K562 (cell line): ENCODE measurements around the gene MIER2. TPM values are rescaled to one million over a fixed set of nuclear protein-coding genes. Genes with fewer than 3 reads are reported as not detected.

Source experiments
- ATAC-seq: fragments of 200-7000 bp; cut with Tn5 transposase; 3 replicates; pipeline ENCODE4 v1.9.1; 2020; ENCODE audit warnings: moderate library complexity
- BruUV-seq: library from RNA; stranded (reverse); fragments of 400-500 nt; replicated peaks from 2 replicates; lab custom pipeline; 2021; lab: Mats Ljungman, UMichigan
- CTCF ChIA-PET: fragments of 300-600 bp; formaldehyde crosslinking; extraction: SDS; loops from one replicate; lab custom pipeline; 2021; ENCODE audit warnings: low intra/inter-chr PET ratio; lab: Yijun Ruan, JAX
- POLR2A ChIA-PET: fragments of 300-600, 350-650 bp; sonication (Branson Sonifier 250); formaldehyde crosslinking; extraction: SDS; loops from one replicate; lab custom pipeline; 2021; ENCODE audit warnings: antibody characterized with exemption, inconsistent platforms; lab: Yijun Ruan, JAX
- DNase-seq, 4 experiments: peaks; one replicate each; pipeline versions ENCODE4 v3.0.0 to v3.0.0-alpha.2; 2011 to 2018; ENCODE audit warnings: low spot score in 3 of 4, mixed read lengths in 3 of 4; ENCODE audit errors: extremely low read depth in 1 of 4
- FAIRE-seq: peaks from 2 replicates; lab custom pipeline; 2011; peaks lifted over from hg19 to GRCh38; lab: Jason Lieb, UNC
- H2AFZ ChIP-seq: 2 replicates; pipeline ENCODE4 v1.6.0; 2011; ENCODE audit warnings: low read depth, low read length, control low read depth, inconsistent platforms
- H3K27ac ChIP-seq: fragments of 200-600 bp; 3 replicates; pipeline ENCODE4 v1.8.0; 2011; ENCODE audit warnings: low read depth, mild to moderate bottlenecking, control low read depth, inconsistent platforms, low read length, moderate library complexity, mixed read lengths; ENCODE audit errors: extremely low read depth
- H3K27me3 ChIP-seq, 2 experiments: fragments of 300-600 bp in 1 of 2; 2 replicates in 1 of 2; 3 replicates in 1 of 2; pipeline versions ENCODE4 v1.6.0 to v1.8.0; 2011; ENCODE audit warnings: inconsistent platforms in 2 of 2, low read length in 2 of 2, mild to moderate bottlenecking in 1 of 2, mixed read lengths in 1 of 2, moderate library complexity in 1 of 2; ENCODE audit not compliant: control insufficient read depth in 2 of 2, insufficient read depth in 2 of 2
- H3K36me3 ChIP-seq: fragments of 300-600 bp; 3 replicates; pipeline ENCODE4 v1.8.0; 2011; ENCODE audit warnings: mild to moderate bottlenecking, low read length, inconsistent platforms; ENCODE audit not compliant: control insufficient read depth, insufficient read depth
- H3K4me1 ChIP-seq, 2 experiments: fragments of 200-600 bp in 1 of 2; replicated peaks in 1 of 2; 2 replicates in 1 of 2; 3 replicates in 1 of 2; pipeline versions ENCODE4 v1.5.1 to v1.8.0; 2011; ENCODE audit warnings: inconsistent platforms in 2 of 2, low read length in 2 of 2, mild to moderate bottlenecking in 1 of 2, mixed read lengths in 1 of 2, moderate library complexity in 1 of 2; ENCODE audit not compliant: control insufficient read depth in 2 of 2, insufficient read depth in 2 of 2
- H3K4me2 ChIP-seq: 2 replicates; pipeline ENCODE4 v1.6.1; 2011; ENCODE audit warnings: low read length, control low read depth, inconsistent platforms, mixed read lengths; ENCODE audit not compliant: insufficient read depth
- H3K4me3 ChIP-seq: fragments of 200-600 bp; sonication (generic), shearing (Covaris generic); 2 replicates; pipeline ENCODE4 v1.5.1; 2016; ENCODE audit warnings: control low read depth, inconsistent platforms
- H3K79me2 ChIP-seq: fragments of 200-600 bp; 3 replicates; pipeline ENCODE4 v1.8.0; 2011; ENCODE audit warnings: low read length, inconsistent platforms; ENCODE audit not compliant: control insufficient read depth, insufficient read depth
- H3K9ac ChIP-seq, 2 experiments: 2 replicates each; pipeline versions ENCODE4 v1.6.0 to v1.6.1; 2011; ENCODE audit warnings: low read depth in 2 of 2, low read length in 2 of 2, control low read depth in 1 of 2, inconsistent platforms in 1 of 2, mild to moderate bottlenecking in 1 of 2, mixed read lengths in 1 of 2; ENCODE audit not compliant: insufficient read depth in 1 of 2
- H3K9me1 ChIP-seq: one replicate; pipeline ENCODE4 v1.6.0; 2011; ENCODE audit warnings: inconsistent platforms, mild to moderate bottlenecking, low read length, moderate library complexity; ENCODE audit not compliant: control insufficient read depth, insufficient read depth
- H3K9me3 ChIP-seq: replicated peaks from 2 replicates; pipeline ENCODE4 v1.5.1; 2011; ENCODE audit warnings: low read depth, low read length, inconsistent platforms; ENCODE audit not compliant: control insufficient read depth, insufficient read depth
- H4K20me1 ChIP-seq: replicated peaks from 2 replicates; pipeline ENCODE4 v1.6.1; 2011; ENCODE audit warnings: low read length, inconsistent platforms, mixed read lengths; ENCODE audit not compliant: control insufficient read depth, insufficient read depth
- CEBPB ChIP-seq: fragments of 450-650 bp; IDR thresholded peaks from 2 replicates; pipeline ENCODE4 v1.6.1; 2016; ENCODE audit warnings: missing genetic modification characterization, missing compliant biosample characterization
- CHD2 ChIP-seq: IDR thresholded peaks from 2 replicates; pipeline ENCODE4 v1.6.1; 2011; ENCODE audit warnings: low read depth, low read length
- E2F8 ChIP-seq: fragments of 450-650 bp; IDR thresholded peaks from 2 replicates; pipeline ENCODE4 v1.7.1; 2018; ENCODE audit warnings: mild to moderate bottlenecking, low read depth; ENCODE audit not compliant: partially characterized antibody
- EP400 ChIP-seq: fragments of 450-650 bp; IDR thresholded peaks from 2 replicates; pipeline ENCODE4 v1.6.1; 2017; ENCODE audit warnings: antibody characterized with exemption, mild to moderate bottlenecking, moderate library complexity
- JUND ChIP-seq, 2 experiments: IDR thresholded peaks; 2 replicates in 1 of 2; 3 replicates in 1 of 2; pipeline ENCODE4 v1.6.1; 2011; ENCODE audit warnings: borderline replicate concordance in 2 of 2, low read depth in 2 of 2, low read length in 2 of 2, improper control_type of control experiment in 1 of 2, missing biosample characterization in 1 of 2, missing genetic modification characterization in 1 of 2, missing genetic modification reagents in 1 of 2
- NKRF ChIP-seq: fragments of 450-650 bp; IDR thresholded peaks from 2 replicates; pipeline ENCODE4 v1.6.1; 2016; ENCODE audit warnings: borderline replicate concordance
- SLC30A9 ChIP-seq: fragments of 250-450 bp; sonication (Bioruptor Pico); IDR thresholded peaks from 2 replicates; pipeline ENCODE4 v1.8.0; 2022; ENCODE audit warnings: mild to moderate bottlenecking, moderate library complexity
- SOX6 ChIP-seq: fragments of 450-650 bp; IDR thresholded peaks from 2 replicates; pipeline ENCODE4 v1.6.1; 2014; ENCODE audit warnings: mild to moderate bottlenecking
- THRAP3 ChIP-seq: fragments of 450-650 bp; IDR thresholded peaks from 2 replicates; pipeline ENCODE4 v1.6.1; 2016; ENCODE audit warnings: mild to moderate bottlenecking, inconsistent platforms, borderline replicate concordance
- U2AF1 ChIP-seq: fragments of 200-400 bp; formaldehyde crosslinking; optimal IDR thresholded peaks from 2 replicates; pipeline ENCODE3; 2017; ENCODE audit warnings: mild to moderate bottlenecking, low read depth, low read length, moderate library complexity
- YBX1 ChIP-seq: fragments of 450-650 bp; IDR thresholded peaks from 2 replicates; pipeline ENCODE4 v1.7.1; 2016; ENCODE audit warnings: mild to moderate bottlenecking
- WGBS: fragments of 100-300 bp; shearing (Covaris generic); methylation state at CpG from one replicate; pipeline ENCODE4 v1.1.6; 2016; ENCODE audit warnings: low coverage, mixed read lengths; ENCODE audit not compliant: insufficient coverage; ENCODE audit errors: missing lambda C conversion rate; 5-methylcytosine and 5-hydroxymethylcytosine counted together
- in situ Hi-C: fragments of 300-500 bp; cut with MboI; formaldehyde crosslinking; loops from 4 replicates; pipeline ENCODE4 v1.15.0; 2018; ENCODE audit warnings: inconsistent platforms, mixed read lengths
- intact Hi-C: fragments of 100-400 bp; cut with micrococcal nuclease; formaldehyde crosslinking; loops from 2 replicates; pipeline ENCODE4 v1.14.2; 2022
- polyA plus RNA-seq, 8 experiments: library from polyadenylated mRNA; depleted of rRNA in 4 of 8; stranded (reverse) in 5 of 8; unstranded in 3 of 8; fragments of >200 nt; fragmentation: Nextera tagmentation in 2 of 8; fragmentation: Illumina TruSeq in 1 of 8; extraction: Ambion mirVana in 2 of 8; extraction: Trizol in 1 of 8; gene quantifications; 2 replicates each; pipeline versions ENCODE4 v1.2.1 to v1.2.3, GENCODE V29; 2011 to 2014; ENCODE audit warnings: inconsistent platforms in 1 of 8, missing spikeins in 1 of 8
- total RNA-seq, 7 experiments: library from RNA; depleted of rRNA in 6 of 7; stranded (reverse); fragments of >200 nt in 6 of 7; fragmentation: Illumina TruSeq in 2 of 7; extraction: Trizol in 2 of 7; gene quantifications; 2 replicates each; pipeline versions ENCODE4 v1.2.1 to v1.2.3, GENCODE V29; 2011 to 2021; ENCODE audit warnings: low replicate concordance in 1 of 7
- TF ChIP-seq, protein P1 (sequence below): fragments of 250-450 bp; sonication (Bioruptor Pico); IDR thresholded peaks from 2 replicates; pipeline ENCODE4 v1.5.0; 2020; ENCODE audit warnings: mild to moderate bottlenecking, borderline replicate concordance
- TF ChIP-seq, protein P2 (sequence below): fragments of 450-650 bp; IDR thresholded peaks from 2 replicates; pipeline ENCODE4 v1.6.1; 2016; ENCODE audit warnings: low read depth, mild to moderate bottlenecking, moderate library complexity

Gene MIER2
- total and polyA plus RNA-seq, 9 of the 15 experiments (the other 6 are each of a cell fraction or from before 2014, with no cell fraction given): 0.46 to 34.7 (median 15.6) TPM

GRCh38 chr19:339262-339887, 5.2 kb downstream of the MIER2 start (continued):
- TF ChIP-seq, protein P1, sequence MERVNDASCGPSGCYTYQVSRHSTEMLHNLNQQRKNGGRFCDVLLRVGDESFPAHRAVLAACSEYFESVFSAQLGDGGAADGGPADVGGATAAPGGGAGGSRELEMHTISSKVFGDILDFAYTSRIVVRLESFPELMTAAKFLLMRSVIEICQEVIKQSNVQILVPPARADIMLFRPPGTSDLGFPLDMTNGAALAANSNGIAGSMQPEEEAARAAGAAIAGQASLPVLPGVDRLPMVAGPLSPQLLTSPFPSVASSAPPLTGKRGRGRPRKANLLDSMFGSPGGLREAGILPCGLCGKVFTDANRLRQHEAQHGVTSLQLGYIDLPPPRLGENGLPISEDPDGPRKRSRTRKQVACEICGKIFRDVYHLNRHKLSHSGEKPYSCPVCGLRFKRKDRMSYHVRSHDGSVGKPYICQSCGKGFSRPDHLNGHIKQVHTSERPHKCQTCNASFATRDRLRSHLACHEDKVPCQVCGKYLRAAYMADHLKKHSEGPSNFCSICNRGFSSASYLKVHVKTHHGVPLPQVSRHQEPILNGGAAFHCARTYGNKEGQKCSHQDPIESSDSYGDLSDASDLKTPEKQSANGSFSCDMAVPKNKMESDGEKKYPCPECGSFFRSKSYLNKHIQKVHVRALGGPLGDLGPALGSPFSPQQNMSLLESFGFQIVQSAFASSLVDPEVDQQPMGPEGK (CRISPR knock-in tag): no peak
- TF ChIP-seq EP400 (peak; percentile 45; the same call in 1 of the 2 replicates), JUND (IDR thresholded peaks at IDR 0.05; ENCODE audit: borderline replicate concordance, low read depth, low read length) (peak; percentile 61; the same call in 1 of the 2 replicates), JUND (tag; IDR thresholded peaks at IDR 0.05; ENCODE audit: borderline replicate concordance, low read depth, low read length) (peak; percentile 35; the same call in 1 of the 3 replicates), YBX1 (no peak)
- TF ChIP-seq, all 486 proteins: peak for 24

GRCh38 chr19:338421-338820, 6.2 kb downstream of the MIER2 start:
- CTCF ChIA-PET: no interaction called here
- Histone ChIP-seq H3K4me3 (no peak overlapping the region), H3K36me3 (peaks cover 81% of the 10 kb centered on the region; the same call in 2 of the 3 replicates), H3K4me1 (peaks cover 34 to 45% of the 10 kb centered on the region in 2 experiments; a peak in 4 of 5 replicates), H3K27ac (no peak overlapping the region), H3K4me2 (no peak overlapping the region), H3K9ac (no peak overlapping the region), H3K79me2 (peaks cover 89% of the 10 kb centered on the region), H4K20me1 (peaks cover 17% of the 10 kb centered on the region), H3K9me3 (peaks cover 8% of the 10 kb centered on the region; the same call in 1 of the 2 replicates), H3K27me3 (no peaks in the 10 kb centered on the region), H3K9me1 (peaks cover 15% of the 10 kb centered on the region), H2AFZ (no peak overlapping the region)
- intact Hi-C loops: no loop called here
- POLR2A ChIA-PET: no interaction called here
- 94% methylated on average over 5 of the region's 5 CpGs for WGBS
- ATAC-seq (no peak), DNase-seq (no peak), FAIRE-seq (peak; percentile 40)
- in situ Hi-C loops: no loop called here
- no TSS peak for BruUV-seq
- TF ChIP-seq CEBPB (tag) (no peak), SLC30A9 (CRISPR knock-in tag) (no peak), U2AF1 (no peak), THRAP3 (no peak), CHD2 (no peak), SOX6 (no peak), E2F8 (no peak), NKRF (no peak)
- TF ChIP-seq, protein P2, sequence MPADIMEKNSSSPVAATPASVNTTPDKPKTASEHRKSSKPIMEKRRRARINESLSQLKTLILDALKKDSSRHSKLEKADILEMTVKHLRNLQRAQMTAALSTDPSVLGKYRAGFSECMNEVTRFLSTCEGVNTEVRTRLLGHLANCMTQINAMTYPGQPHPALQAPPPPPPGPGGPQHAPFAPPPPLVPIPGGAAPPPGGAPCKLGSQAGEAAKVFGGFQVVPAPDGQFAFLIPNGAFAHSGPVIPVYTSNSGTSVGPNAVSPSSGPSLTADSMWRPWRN: no peak
